Esophagus (tissue), 2 donors: ENCODE results near the gene TGOLN2. TPM values are rescaled to one million over a fixed set of nuclear protein-coding genes. Genes with fewer than 3 reads are reported as not detected.
"Not testable (repeated sequence)": the region's sequence is repeated elsewhere in the genome, so short reads cannot be mapped to it uniquely, and the experiment has no call there.

Experiments used
- H3K27ac ChIP-seq, 2 donors: one replicate each; pipeline ENCODE4 v1.5.1; 2013; ENCODE audit warnings: low read depth in 2 of 2, mild to moderate bottlenecking in 2 of 2, inconsistent platforms in 1 of 2, low read length in 1 of 2, moderate library complexity in 1 of 2
- H3K27me3 ChIP-seq, 2 donors: one replicate each; pipeline ENCODE4 v1.6.1; 2013; ENCODE audit warnings: low read length in 2 of 2, control low read depth in 1 of 2, mild to moderate bottlenecking in 1 of 2; ENCODE audit not compliant: insufficient read depth in 2 of 2, control insufficient read depth in 1 of 2
- H3K36me3 ChIP-seq, 2 donors: one replicate each; pipeline ENCODE4 v1.6.1; 2013; ENCODE audit warnings: low read length in 1 of 2; ENCODE audit not compliant: control insufficient read depth in 2 of 2, insufficient read depth in 2 of 2
- H3K4me1 ChIP-seq, 2 donors: one replicate each; pipeline ENCODE4 v1.6.1; 2013; ENCODE audit warnings: low read length in 1 of 2; ENCODE audit not compliant: control insufficient read depth in 2 of 2, insufficient read depth in 2 of 2
- H3K4me3 ChIP-seq, 2 donors: one replicate each; pipeline ENCODE4 v1.5.1; 2013; ENCODE audit warnings: low read length in 2 of 2, mild to moderate bottlenecking in 2 of 2, low read depth in 1 of 2, moderate library complexity in 1 of 2
- H3K9me3 ChIP-seq, 2 donors: one replicate each; pipeline ENCODE4 v1.6.1; 2013; ENCODE audit warnings: mild to moderate bottlenecking in 2 of 2, low read depth in 1 of 2, low read length in 1 of 2, moderate library complexity in 1 of 2; ENCODE audit not compliant: control insufficient read depth in 2 of 2, insufficient read depth in 1 of 2
- WGBS, 2 donors: extraction: QIAGEN DNeasy Blood & Tissue Kit; methylation state at CpG; one replicate each; pipeline ENCODE4 v1.1.7; 2013; 5-methylcytosine and 5-hydroxymethylcytosine counted together
- polyA plus RNA-seq, 2 donors: library from polyadenylated mRNA; stranded (reverse); fragments of 200-250 nt; gene quantifications; one replicate each; pipeline ENCODE4 v1.2.3, GENCODE V29; 2013
- donor health status: healthy with polysubstance abuse.
- donor health status: Bipolar disorder and iron deficiency.

Gene TGOLN2
- polyA plus RNA-seq = 10 to 100 TPM; 13.1 to 15.1 TPM

DNA sequence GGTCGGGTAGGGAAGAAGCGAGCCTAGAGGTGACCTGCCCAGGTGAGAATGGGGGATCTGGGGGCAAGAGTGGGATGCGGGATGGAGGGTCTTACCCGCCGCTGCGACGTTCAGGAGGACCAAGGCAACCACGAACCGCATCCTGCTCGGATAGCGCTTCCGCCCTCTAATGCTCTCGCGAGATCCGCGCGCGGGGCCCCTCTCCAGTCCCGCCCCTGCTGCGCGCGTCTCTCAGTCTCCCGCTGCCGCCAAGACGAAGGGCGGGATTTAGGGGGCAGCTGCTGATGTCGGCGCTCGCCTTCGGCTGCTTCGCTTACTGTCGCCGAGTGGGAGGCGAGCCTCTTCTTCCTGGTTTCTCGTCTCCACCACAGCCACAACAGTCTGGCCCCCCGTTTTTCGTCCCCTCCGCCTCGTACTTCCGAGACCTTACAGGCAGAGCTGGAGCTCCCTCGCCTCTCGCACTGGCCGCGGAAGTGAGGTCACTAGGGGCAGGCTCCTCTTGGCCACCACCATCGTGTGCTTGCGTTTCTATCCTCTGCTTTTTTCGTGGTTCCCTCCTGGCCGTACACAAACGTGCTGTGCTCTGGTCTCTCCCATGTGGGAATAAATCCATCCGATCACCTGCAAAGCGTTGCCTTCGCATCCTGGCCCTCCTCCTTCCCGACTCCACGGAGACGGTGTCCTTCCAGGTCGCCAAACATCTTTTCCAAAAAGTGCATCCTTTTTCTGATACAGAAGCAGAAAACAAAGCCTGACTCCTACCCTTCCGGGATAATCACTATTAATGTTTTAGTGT, at the start of gene TGOLN2:
TGOLN2 (minus strand) TSS at position 168 of the 796 bp plus-strand sequence; CDS start at position 141, 27 bp downstream.
- H3K4me3 ChIP-seq = peak within 1 kb of the TSS; percentile 80 to 95
- peaks cover 0 to 17% of the 10 kb centered on the region in 2 donors for H3K4me1 ChIP-seq
- H3K27me3 ChIP-seq = no peaks in the 10 kb centered on the region
- peaks cover 5 to 9% of the 10 kb centered on the region in 2 donors for H3K36me3 ChIP-seq
- H3K27ac ChIP-seq = peak within 1 kb of the TSS; percentile 94 to 98
- H3K9me3 ChIP-seq = no peaks in the 10 kb centered on the region
- WGBS, 2 donors = 0% methylated on average over 54 to 57 of the region's 57 CpGs

- Histone ChIP-seq H3K27me3 (no peaks in the 10 kb centered on the region), H3K36me3 (peaks cover 0 to 4% of the 10 kb centered on the region in 2 donors), H3K4me3 (no peak overlapping the region), H3K27ac (peak overlapping the region in 1 of 2 donors; percentile 51), H3K9me3 (no peaks in the 10 kb centered on the region), H3K4me1 (peaks cover 0 to 6% of the 10 kb centered on the region in 2 donors)
- 79 to 82% methylated on average over 11 of the region's 11 CpGs for WGBS, 2 donors
Measured at GRCh38 chr2:85377083-85377482, 49.3 kb upstream of the TGOLN2 start.

- no peak overlapping the region for H3K27ac ChIP-seq
Measured at GRCh38 chr2:85376291-85377065, 48.7 kb upstream of the TGOLN2 start.

GRCh38 chr2:85371045-85371444, 43.3 kb upstream of the TGOLN2 start:
- H3K4me1 ChIP-seq = peaks cover 0 to 2% of the 10 kb centered on the region in 2 donors
- no peaks in the 10 kb centered on the region for H3K9me3 ChIP-seq
- H3K27me3 ChIP-seq = no peaks in the 10 kb centered on the region
- H3K36me3 ChIP-seq = peaks cover 0 to 16% of the 10 kb centered on the region in 2 donors
- H3K27ac ChIP-seq = no peak overlapping the region
- H3K4me3 ChIP-seq = no peak overlapping the region
- WGBS, 2 donors = 95 to 96% methylated on average over 11 of the region's 11 CpGs

More at GRCh38 chr2:85376291-85377065, 48.7 kb upstream of the TGOLN2 start:
- H3K36me3 ChIP-seq = peaks cover 0 to 4% of the 10 kb centered on the region in 2 donors
- no peaks in the 10 kb centered on the region for H3K9me3 ChIP-seq
- no peaks in the 10 kb centered on the region for H3K27me3 ChIP-seq
- 91 to 92% methylated on average over 5 of the region's 5 CpGs for WGBS, 2 donors
- peaks cover 0 to 6% of the 10 kb centered on the region in 2 donors for H3K4me1 ChIP-seq
- H3K4me3 ChIP-seq = no peak overlapping the region

- Histone ChIP-seq H3K27me3 (no peaks in the 10 kb centered on the region), H3K27ac (no peak overlapping the region), H3K36me3 (peaks cover 0 to 16% of the 10 kb centered on the region in 2 donors), H3K4me1 (peaks cover 0 to 2% of the 10 kb centered on the region in 2 donors), H3K9me3 (no peaks in the 10 kb centered on the region), H3K4me3 (no peak overlapping the region)
- WGBS, 2 donors = 61 to 69% methylated on average over 5 of the region's 5 CpGs
Measured at GRCh38 chr2:85369500-85369899, 41.7 kb upstream of the TGOLN2 start.

DNA sequence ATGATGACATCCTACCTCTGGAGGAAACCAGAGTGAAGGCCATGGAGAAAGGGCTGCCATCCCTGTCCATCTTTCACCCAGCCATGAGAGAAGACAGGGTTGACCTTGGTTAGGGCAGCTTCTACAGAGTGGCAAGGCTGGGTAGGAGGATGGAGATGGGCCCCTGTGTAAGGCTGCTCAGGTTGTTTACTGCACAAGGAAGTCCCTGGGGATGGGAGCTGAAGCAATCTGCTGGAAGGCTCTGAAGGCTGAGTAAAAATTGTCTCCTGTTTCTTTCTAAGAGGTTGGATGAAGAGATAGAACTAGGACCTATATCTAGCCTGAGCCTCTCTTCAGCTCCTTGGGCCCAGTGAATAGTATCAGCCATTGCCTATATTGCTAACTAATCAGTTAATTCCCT, 41.1 kb upstream of the TGOLN2 start:
- Histone ChIP-seq H3K4me1 (peaks cover 0 to 2% of the 10 kb centered on the region in 2 donors), H3K27me3 (no peaks in the 10 kb centered on the region), H3K27ac (no peak overlapping the region), H3K36me3 (peaks cover 0 to 16% of the 10 kb centered on the region in 2 donors), H3K9me3 (no peaks in the 10 kb centered on the region), H3K4me3 (no peak overlapping the region)

- H3K36me3 ChIP-seq = peaks cover 4 to 23% of the 10 kb centered on the region in 2 donors
- 83 to 84% methylated on average over 5 of the region's 5 CpGs for WGBS, 2 donors
Measured at GRCh38 chr2:85367180-85367579, 39.4 kb upstream of the TGOLN2 start.

DNA sequence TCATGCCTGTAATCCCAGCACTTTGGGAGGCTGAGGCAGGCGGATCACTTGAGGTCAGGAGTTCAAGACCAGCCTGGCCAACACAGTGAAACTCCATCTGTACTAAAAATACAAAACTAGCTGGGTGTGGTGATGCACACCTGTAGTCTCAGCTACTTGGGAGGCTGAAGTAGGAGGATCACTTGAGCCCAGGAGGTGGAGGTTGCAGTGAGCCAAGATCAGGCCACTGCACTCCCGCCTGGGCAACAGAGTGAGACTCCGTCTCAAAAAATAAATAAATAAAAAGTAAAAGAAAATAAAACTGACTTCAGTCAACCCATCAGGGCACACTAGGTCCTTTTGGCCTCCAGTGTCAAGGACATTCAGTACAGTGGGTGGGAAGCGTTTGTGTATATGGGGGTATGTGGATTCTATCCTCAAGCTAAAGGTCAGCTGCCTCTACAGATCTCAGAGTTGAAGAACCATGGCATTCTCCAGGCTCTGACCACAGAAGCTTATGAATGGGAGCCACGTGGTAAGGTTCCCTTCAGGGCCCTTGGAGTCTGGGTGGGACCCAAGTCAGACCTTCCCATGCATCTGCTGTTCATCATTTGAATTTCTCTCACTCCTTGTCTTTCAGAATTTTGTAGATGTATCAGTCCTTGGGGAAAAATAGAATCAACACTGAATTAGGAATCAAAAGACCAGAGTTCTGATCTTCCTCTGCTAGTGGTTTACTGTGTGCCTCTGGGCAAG, 35.0 kb upstream of the TGOLN2 start:
- H3K4me3 ChIP-seq, H3K9me3 ChIP-seq, H3K27me3 ChIP-seq, H3K27ac ChIP-seq, H3K4me1 ChIP-seq: not testable (repeated sequence)
- 83 to 85% methylated on average over 5 of the region's 5 CpGs for whole genome bisulfite sequencing, 2 donors
- peaks cover 9 to 20% of the 10 kb centered on the region in 2 donors for H3K36me3 ChIP-seq

More at GRCh38 chr2:85367180-85367579, 39.4 kb upstream of the TGOLN2 start:
- Histone ChIP-seq H3K27ac (no peak overlapping the region), H3K9me3 (no peaks in the 10 kb centered on the region), H3K4me1 (peaks cover 0 to 2% of the 10 kb centered on the region in 2 donors), H3K27me3 (no peaks in the 10 kb centered on the region), H3K4me3 (no peak overlapping the region)

- Histone ChIP-seq H3K27me3 (no peaks in the 10 kb centered on the region), H3K27ac (no peak overlapping the region), H3K9me3 (no peaks in the 10 kb centered on the region), H3K36me3 (peaks cover 6 to 10% of the 10 kb centered on the region in 2 donors), H3K4me3 (no peak overlapping the region), H3K4me1 (peaks cover 0 to 5% of the 10 kb centered on the region in 2 donors)
- WGBS, 2 donors = 65 to 71% methylated on average over 3 of the region's 3 CpGs
Measured at GRCh38 chr2:85357736-85358135, 29.9 kb upstream of the TGOLN2 start.
